Ecto neural progenitor cell (in vitro differentiated cells): ENCODE data around the gene PRPF31.
"Not testable (repeated sequence)": the region's sequence is repeated elsewhere in the genome, so short reads cannot be mapped to it uniquely, and the experiment has no call there.

Experiments used
- DNase-seq: peaks from one replicate; pipeline ENCODE4 v3.0.0-alpha.2; 2018; ENCODE audit warnings: low spot score

The PRPF31 gene, protein sequence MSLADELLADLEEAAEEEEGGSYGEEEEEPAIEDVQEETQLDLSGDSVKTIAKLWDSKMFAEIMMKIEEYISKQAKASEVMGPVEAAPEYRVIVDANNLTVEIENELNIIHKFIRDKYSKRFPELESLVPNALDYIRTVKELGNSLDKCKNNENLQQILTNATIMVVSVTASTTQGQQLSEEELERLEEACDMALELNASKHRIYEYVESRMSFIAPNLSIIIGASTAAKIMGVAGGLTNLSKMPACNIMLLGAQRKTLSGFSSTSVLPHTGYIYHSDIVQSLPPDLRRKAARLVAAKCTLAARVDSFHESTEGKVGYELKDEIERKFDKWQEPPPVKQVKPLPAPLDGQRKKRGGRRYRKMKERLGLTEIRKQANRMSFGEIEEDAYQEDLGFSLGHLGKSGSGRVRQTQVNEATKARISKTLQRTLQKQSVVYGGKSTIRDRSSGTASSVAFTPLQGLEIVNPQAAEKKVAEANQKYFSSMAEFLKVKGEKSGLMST

GRCh38 chr19:54115109-54116063 is at the start of gene PRPF31, which contains the start of gene TFPT:
Gene PRPF31 (plus strand): TSS chr19:54115754. CDS start chr19:54118279, 2,525 bp downstream.
Gene TFPT (minus strand): TSS chr19:54115657. CDS start chr19:54115269, 388 bp downstream.
- DNase-seq = peak; percentile 96

GRCh38 chr19:54069470-54069869 is 46.1 kb upstream of the PRPF31 start:
- no peak for DNase-seq

DNA sequence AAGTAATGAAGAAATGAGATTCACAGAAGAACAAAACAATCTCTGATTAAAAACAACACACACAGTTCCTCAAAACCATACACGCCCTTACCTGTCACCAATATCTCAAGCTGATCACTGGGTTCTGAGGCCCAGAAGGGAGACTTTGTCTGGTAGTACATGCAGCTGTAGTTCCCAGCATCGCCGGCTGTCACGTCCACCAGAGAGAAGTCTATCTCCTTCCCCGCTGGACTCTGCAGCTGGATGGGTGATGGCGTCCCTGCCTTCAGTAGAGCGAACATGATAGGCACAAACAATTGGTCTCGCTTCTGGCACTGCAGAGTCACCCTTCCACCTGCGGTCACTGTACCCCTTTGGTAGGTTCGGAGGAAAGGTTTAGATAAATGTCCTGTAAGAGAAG is 41.7 kb upstream of the PRPF31 start:
- DNase-seq = no peak

DNA sequence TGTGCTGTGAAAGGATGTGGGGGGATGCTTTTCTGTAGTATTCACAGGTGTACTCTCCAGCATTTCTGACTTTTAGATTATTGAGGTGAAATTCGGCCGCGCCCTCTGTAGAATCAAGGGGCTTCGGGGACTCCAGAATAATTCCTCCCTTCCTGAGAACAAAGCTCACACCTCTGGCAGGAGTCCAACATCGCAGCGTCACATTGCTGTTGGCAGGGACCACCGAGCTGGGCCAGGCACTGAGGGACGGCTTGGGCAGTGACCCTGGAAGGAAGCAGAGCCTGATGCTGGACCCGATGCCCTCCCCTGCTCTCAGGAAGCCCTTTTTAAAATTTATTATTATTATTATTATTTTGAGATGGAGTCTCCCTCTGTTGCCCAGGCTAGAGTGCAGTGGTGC is 40.7 kb upstream of the PRPF31 start:
- DNase-seq = no peak

DNA sequence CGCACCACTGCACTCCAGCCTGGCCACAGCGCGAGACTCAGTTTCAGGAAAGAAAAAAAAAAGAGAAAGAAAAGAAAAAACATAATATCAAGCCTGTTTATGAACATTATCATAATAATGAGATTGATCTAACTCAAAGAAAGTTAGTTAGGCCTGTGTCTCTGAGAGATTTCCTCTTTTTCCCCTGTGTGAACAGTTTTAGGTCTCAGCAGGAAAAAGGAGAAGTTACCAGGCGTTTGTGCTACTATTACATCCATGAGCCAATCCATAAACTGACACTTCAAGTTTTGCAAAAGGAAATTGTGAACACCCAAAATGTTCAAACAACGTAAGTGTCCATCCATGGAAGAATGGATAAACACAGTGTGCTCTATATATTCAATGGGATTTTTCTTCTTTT is 38.2 kb upstream of the PRPF31 start:
- no peak for DNase-seq

DNA sequence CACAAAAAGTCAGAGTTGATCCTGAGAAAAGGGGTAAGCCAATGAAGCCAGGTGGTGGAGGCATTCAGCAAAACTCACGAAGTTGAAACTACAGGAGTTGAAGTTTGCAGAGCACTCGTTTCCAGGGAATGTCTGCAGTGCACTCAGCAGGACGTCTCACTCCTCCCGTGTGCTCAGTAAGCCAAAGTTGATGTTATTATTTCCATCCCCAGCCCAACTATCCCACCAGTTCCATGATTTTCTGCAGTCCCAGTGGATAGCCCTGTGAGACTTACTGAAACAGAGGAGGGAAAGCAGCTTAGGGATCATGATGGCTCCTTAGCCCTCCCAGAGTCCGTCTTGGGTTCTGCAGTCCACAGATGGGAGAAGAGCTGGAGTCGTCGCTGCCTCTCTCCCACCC is 34.5 kb upstream of the PRPF31 start, which contains the start of gene TARM1:
TSS of gene TARM1 (minus strand) at position 334 of the 400 bp plus-strand sequence. CDS start at position 309, 25 bp downstream.
- DNase-seq = no peak

- DNase-seq = no peak
Observed at GRCh38 chr19:54084410-54084809, 31.1 kb upstream of the PRPF31 start.

GRCh38 chr19:54094426-54095000 is 21.0 kb upstream of the PRPF31 start:
- DNase-seq = no peak

- DNase-seq = no peak
Observed at GRCh38 chr19:54095136-54095858, 20.3 kb upstream of the PRPF31 start.

DNA sequence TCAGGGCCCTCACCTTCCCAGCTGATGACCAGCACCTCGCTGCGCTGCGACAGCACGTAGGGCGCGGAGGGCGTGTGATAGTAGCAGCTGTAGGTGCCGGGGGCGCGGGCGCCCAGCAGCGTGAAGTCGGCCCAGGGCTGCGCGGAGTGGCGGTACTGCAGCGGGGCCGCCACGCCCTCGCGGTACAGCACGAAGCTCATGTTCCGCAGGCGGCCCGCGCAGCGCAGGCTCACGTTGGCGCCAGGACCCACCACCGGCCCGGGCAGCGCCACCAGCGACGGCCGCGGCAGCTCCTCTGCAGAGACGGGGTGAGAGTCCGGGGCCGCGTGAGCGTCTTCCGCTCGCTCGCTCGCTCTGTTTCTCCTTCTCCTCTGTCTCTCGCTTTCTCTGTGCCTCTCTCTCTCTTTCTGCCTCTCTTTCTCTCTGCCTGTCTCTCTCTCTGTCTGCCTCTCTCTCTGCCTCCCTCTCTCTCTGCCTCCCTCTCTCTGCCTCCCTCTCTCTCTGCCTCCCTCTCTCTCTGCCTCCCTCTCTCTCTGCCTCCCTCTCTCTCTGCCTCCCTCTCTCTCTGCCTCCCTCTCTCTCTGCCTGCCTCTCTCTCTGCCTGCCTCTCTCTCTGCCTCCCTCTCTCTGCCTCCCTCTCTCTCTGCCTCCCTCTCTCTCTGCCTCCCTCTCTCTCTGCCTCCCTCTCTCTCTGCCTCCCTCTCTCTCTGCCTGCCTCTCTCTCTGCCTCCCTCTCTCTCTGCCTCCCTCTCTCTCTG is 19.5 kb upstream of the PRPF31 start:
- peak; percentile 73 for DNase-seq

GRCh38 chr19:54096617-54097106 is 18.9 kb upstream of the PRPF31 start:
- DNase-seq = no peak

- DNase-seq = no peak
Observed at GRCh38 chr19:54099190-54099902, 16.2 kb upstream of the PRPF31 start.

DNA sequence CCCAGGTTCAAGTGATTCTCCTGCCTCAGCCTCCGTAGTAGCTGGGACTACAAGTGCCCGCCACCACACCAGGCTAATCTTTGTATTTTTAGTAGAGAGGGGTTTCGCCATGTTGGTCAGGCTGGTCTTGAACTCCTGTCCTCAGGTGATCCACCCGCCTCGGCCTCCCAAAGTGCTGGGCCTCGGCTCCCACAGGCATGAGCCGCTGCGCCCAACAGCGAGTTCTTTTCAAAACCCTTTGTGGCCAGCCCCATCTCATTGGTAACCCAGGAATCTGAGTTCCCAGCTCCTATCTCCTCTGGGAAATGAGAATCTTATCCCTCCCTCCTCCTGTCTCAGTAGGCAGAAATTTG is 15.7 kb upstream of the PRPF31 start:
- DNase-seq = not testable (repeated sequence)

DNA sequence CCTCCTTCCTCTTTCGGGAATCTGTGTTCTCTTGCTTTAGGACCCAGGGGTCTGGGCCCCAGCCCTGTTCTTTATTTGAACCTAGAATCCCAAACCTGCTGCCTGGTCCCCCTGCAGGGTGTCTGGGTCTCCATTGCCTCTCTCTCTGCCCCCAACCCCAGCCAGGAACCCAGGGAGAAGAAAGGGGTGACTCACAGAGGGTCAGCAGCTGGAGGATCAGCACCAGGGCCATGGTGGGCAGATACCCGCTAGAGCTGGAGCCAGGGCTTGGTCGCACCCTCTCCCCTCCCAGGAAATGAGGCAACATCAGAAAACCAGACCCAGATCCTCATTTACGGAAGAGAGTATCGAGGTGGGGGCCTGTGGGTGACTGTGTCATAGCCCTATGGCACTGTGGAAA is 15.0 kb upstream of the PRPF31 start, which contains the start of gene OSCAR:
TSS of gene OSCAR (minus strand) at position 243 of the 400 bp plus-strand sequence. CDS start at position 232, 11 bp downstream.
- no peak for DNase-seq

GRCh38 chr19:54102421-54103169 is 13.0 kb upstream of the PRPF31 start, which contains the start of gene NDUFA3:
Gene NDUFA3 (plus strand): TSS chr19:54102855. CDS start chr19:54102879, 24 bp downstream.
- peak; percentile 98 for DNase-seq

DNA sequence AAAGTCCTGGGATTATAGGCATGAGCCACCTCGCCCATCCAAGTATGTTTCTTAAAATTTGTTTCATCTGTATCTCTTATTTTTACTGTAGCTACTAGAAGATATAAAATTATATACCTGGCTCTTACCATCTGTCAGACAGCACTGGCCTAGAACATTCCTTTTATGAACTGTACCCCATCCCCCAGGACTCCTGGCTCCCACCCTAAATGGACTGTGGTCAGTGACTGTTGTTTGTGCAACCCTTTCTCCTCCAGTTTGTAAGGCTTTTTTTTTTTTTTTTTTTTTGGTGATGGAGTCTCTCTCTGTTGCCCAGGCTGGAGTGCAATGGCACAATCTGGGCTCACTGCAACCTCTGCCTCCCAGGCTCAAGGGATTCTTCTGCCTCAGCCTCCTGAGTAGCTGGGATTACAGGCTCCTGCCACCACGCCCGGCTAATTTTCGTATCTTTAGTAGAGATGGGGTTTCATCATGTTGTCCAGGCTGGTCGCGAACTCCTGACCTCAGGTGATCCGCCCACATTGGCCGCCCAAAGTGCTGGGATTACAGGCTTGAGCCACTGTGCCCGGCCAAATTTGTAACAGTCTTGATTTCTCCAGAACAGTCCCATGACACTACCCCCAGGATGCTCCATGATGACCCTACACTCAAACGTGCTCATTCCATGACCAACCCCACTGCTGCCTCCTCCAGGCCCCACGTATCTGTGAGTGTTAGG is 10.4 kb upstream of the PRPF31 start:
- DNase-seq = no peak

- no peak for DNase-seq
Observed at GRCh38 chr19:54105796-54106195, 9.8 kb upstream of the PRPF31 start.

DNA sequence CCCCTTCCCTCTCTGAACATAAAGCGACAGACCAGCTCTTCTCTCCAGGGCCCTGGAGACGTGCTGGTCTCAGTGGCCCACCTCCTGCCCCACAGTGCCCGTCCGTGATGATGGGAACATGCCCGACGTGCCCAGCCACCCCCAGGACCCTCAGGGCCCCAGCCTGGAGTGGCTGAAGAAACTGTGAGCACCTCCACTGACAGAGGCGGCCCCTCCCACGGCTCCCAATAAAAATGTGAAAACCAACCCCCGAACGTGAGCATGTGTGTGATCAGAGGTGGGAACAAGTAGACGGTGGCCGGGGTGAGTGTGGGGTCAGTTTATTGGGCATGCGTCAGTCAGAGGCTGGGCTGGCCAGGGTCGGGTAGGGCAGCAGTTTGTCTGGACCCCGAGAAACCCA is 8.8 kb upstream of the PRPF31 start:
- no peak for DNase-seq
